ENCODE data around the gene CARF. TPM values are rescaled to one million over a fixed set of nuclear protein-coding genes. Genes with fewer than 3 reads are reported as not detected.

Gene CARF
- total and polyA plus RNA-seq, 2 of the 13 experiments (the other 11 are each of a cell fraction or from before 2014, with no cell fraction given): 3.0 to 5.4 TPM

- no peak for TF ChIP-seq TRIM22 (IDR thresholded peaks at IDR 0.05)
- no peak for TF ChIP-seq CREBL2 (CRISPR knock-in tag; IDR thresholded peaks at IDR 0.05; ENCODE audit: borderline replicate concordance)
- TF ChIP-seq CEBPG (CRISPR knock-in tag; IDR thresholded peaks at IDR 0.05): peak; percentile 55; the same call in 1 of the 2 replicates
- no peak for TF ChIP-seq ZBTB26 (CRISPR knock-in tag; IDR thresholded peaks at IDR 0.05; ENCODE audit: borderline replicate concordance)
- no peak for TF ChIP-seq ATF3 (CRISPR knock-in tag; IDR thresholded peaks at IDR 0.05)
- no peak for TF ChIP-seq MEF2D (CRISPR knock-in tag; IDR thresholded peaks at IDR 0.05)
- peak; percentile 40; the same call in 1 of the 2 replicates for TF ChIP-seq RXRB (CRISPR knock-in tag; IDR thresholded peaks at IDR 0.05; ENCODE audit: borderline replicate concordance)
- no peak for TF ChIP-seq ZNF614 (CRISPR knock-in tag; IDR thresholded peaks at IDR 0.05; ENCODE audit: borderline replicate concordance)
- TF ChIP-seq FOSL2 (CRISPR knock-in tag; IDR thresholded peaks at IDR 0.05): no peak
- no peak for TF ChIP-seq DMTF1 (CRISPR knock-in tag; IDR thresholded peaks at IDR 0.05)
- TF ChIP-seq MBNL3 (CRISPR knock-in tag; conservative IDR thresholded peaks at IDR 0.05): no peak
- TF ChIP-seq MNT (IDR thresholded peaks at IDR 0.05): no peak
- TF ChIP-seq ZUFSP (CRISPR knock-in tag; IDR thresholded peaks at IDR 0.05; ENCODE audit: borderline replicate concordance): no peak
- TF ChIP-seq PCBP1 (IDR thresholded peaks at IDR 0.05; ENCODE audit: borderline replicate concordance, low read depth, low read length): no peak
- TF ChIP-seq ZNF558 (CRISPR knock-in tag; IDR thresholded peaks at IDR 0.05; ENCODE audit: borderline replicate concordance): no peak
- TF ChIP-seq FOXA3 (CRISPR knock-in tag; IDR thresholded peaks at IDR 0.05): peak; percentile 45
- no peak for TF ChIP-seq FOXO4 (CRISPR knock-in tag; conservative IDR thresholded peaks at IDR 0.05)
- TF ChIP-seq AGO2 (optimal IDR thresholded peaks at IDR 0.05; ENCODE audit: low read depth, low read length): no peak
- TF ChIP-seq ZMYM3 (CRISPR knock-in tag; IDR thresholded peaks at IDR 0.05): no peak
- no peak for TF ChIP-seq FOXA1 (IDR thresholded peaks at IDR 0.05)
- TF ChIP-seq FOXA1 (CRISPR knock-in tag; IDR thresholded peaks at IDR 0.05): 0 out of 2 replicates have a peak, but pooled peaks have one; percentile 12
These were observed 106.1 kb downstream of the CARF start (continued) for GRCh38 chr2:203018181-203018580.

Measured in HepG2 (cell line).